Lung (tissue), 12 donors: ENCODE measurements around the gene FAM83F. TPM values are rescaled to one million over a fixed set of nuclear protein-coding genes. Genes with fewer than 3 reads are reported as not detected.

Experiments used
- ATAC-seq: fragments of 200-7000 bp; cut with Tn5 transposase; one replicate; pipeline ENCODE4 v1.9.1; 2020; ENCODE audit warnings: moderate number of reproducible peaks; ENCODE audit not compliant: insufficient read depth, low FRiP score
- DNase-seq, 3 donors: peaks; one replicate each; pipeline ENCODE4 v3.0.0-alpha.2; 2013 to 2017
- H3K27ac ChIP-seq, 2 donors: one replicate each; pipeline ENCODE4 v1.5.1; 2013; ENCODE audit warnings: mild to moderate bottlenecking in 2 of 2, moderate library complexity in 2 of 2, control low read depth in 1 of 2, inconsistent platforms in 1 of 2, low read depth in 1 of 2, low read length in 1 of 2
- H3K27me3 ChIP-seq, 3 donors: one replicate each; pipeline ENCODE4 v1.5.1; 2013; ENCODE audit warnings: low read length in 2 of 3; ENCODE audit not compliant: control insufficient read depth in 3 of 3, insufficient read depth in 3 of 3
- H3K36me3 ChIP-seq, 4 donors: one replicate each; pipeline ENCODE4 v1.5.1; 2013; ENCODE audit warnings: low read length in 4 of 4, mild to moderate bottlenecking in 1 of 4, moderate library complexity in 1 of 4; ENCODE audit not compliant: control insufficient read depth in 4 of 4, insufficient read depth in 4 of 4
- H3K4me1 ChIP-seq, 5 donors: one replicate each; pipeline ENCODE4 v1.5.1; 2013; ENCODE audit warnings: low read length in 5 of 5, mild to moderate bottlenecking in 2 of 5, moderate library complexity in 1 of 5; ENCODE audit not compliant: control insufficient read depth in 5 of 5, insufficient read depth in 5 of 5
- H3K4me3 ChIP-seq: one replicate; pipeline ENCODE4 v1.5.1; 2013; ENCODE audit warnings: mild to moderate bottlenecking, control low read depth, moderate library complexity
- H3K9ac ChIP-seq, 2 donors: one replicate each; pipeline ENCODE4 v1.5.1; 2013; ENCODE audit warnings: low read length in 2 of 2, control low read depth in 1 of 2; ENCODE audit not compliant: insufficient read depth in 1 of 2
- H3K9me3 ChIP-seq, 4 donors: one replicate each; pipeline ENCODE4 v1.5.1; 2013; ENCODE audit warnings: low read length in 3 of 4, mild to moderate bottlenecking in 1 of 4, moderate library complexity in 1 of 4; ENCODE audit not compliant: control insufficient read depth in 4 of 4, insufficient read depth in 3 of 4
- WGBS, 2 donors: extraction: QIAGEN DNeasy Blood & Tissue Kit; methylation state at CpG; one replicate each; pipeline ENCODE4 v1.1.7; 2013; 5-methylcytosine and 5-hydroxymethylcytosine counted together
- polyA plus RNA-seq, 2 donors: library from polyadenylated mRNA; stranded (reverse); fragments of 200-250 nt; gene quantifications; one replicate each; pipeline ENCODE4 v1.2.1, GENCODE V29; 2013
- total RNA-seq, 2 donors: library from RNA; depleted of rRNA in 1 of 2; stranded (reverse); fragments of >200 nt in 1 of 2; gene quantifications; one replicate each; pipeline ENCODE4 v1.2.1, GENCODE V29; 2014 to 2021
- TF ChIP-seq, protein P1 (sequence below): IDR thresholded peaks from 2 replicates; pipeline ENCODE4 v1.5.1; 2012; ENCODE audit warnings: mild to moderate bottlenecking; ENCODE audit errors: control extremely low read depth, extremely low read depth
- donor health status: control.
- donor health status: control.
- donor health status: Bipolar disorder and iron deficiency.
- donor health status: healthy.
- donor health status: DM: yes; HTN: yes; CAD: no.

Gene FAM83F
- total and polyA plus RNA-seq, 4 donors, result 0.53 to 3.0 (median 0.94) TPM

DNA sequence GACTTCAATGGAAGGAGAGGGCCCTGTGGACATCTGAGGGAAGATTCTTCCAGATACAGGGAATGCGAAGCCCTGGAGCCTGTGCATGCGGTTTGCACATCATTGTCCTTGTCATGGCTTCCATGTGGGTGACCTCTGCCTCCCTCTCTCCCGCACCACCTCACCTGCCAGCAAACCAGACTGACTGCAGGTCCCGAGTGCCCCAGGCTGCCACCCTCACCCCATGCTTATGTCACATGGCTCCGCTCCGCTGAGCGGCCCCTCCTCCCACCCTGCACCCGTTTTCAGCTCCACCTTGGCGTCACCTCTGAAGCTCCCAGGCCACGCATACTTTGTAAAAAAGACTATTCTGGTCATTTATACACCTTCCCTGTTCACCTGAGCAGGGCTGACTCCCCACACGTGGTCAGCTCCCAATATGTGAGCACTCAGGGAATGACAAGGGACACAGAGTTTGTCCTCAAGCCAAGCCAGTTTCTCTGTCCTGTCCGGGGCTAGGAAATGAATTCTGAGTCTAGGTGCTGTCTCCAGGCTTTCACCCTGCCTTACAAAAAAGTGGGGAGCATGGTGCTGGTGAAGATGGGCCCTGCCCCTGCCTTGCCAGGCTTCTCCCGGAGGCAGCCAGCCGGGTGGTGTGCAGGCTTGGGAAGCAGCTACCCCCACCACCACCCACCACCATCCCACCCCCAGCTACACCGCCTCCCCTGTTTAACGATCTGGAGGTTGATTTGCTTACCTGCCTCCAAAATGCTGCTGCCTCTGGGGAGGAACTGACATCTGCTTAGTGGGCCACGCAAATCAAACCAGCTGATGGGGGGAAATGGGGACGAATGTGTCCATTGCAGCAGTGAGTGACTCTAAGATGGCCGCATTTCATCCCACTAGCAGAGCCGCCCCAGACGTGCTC lies 32.7 kb downstream of the FAM83F start:
- H3K4me3 ChIP-seq, result no peak overlapping the region
- DNase-seq (no peak), ATAC-seq (no peak)
- 85 to 92% methylated on average over 21 of the region's 21 CpGs for WGBS, 2 donors
- TF ChIP-seq, protein P1, sequence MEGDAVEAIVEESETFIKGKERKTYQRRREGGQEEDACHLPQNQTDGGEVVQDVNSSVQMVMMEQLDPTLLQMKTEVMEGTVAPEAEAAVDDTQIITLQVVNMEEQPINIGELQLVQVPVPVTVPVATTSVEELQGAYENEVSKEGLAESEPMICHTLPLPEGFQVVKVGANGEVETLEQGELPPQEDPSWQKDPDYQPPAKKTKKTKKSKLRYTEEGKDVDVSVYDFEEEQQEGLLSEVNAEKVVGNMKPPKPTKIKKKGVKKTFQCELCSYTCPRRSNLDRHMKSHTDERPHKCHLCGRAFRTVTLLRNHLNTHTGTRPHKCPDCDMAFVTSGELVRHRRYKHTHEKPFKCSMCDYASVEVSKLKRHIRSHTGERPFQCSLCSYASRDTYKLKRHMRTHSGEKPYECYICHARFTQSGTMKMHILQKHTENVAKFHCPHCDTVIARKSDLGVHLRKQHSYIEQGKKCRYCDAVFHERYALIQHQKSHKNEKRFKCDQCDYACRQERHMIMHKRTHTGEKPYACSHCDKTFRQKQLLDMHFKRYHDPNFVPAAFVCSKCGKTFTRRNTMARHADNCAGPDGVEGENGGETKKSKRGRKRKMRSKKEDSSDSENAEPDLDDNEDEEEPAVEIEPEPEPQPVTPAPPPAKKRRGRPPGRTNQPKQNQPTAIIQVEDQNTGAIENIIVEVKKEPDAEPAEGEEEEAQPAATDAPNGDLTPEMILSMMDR, result no peak
- peaks cover 0 to 9% (median 0%) of the 10 kb centered on the region in 5 donors for H3K4me1 ChIP-seq
- no peaks in the 10 kb centered on the region for H3K27me3 ChIP-seq
- no peak overlapping the region for H3K9ac ChIP-seq
- no peaks in the 10 kb centered on the region for H3K9me3 ChIP-seq
- H3K27ac ChIP-seq, result no peak overlapping the region
- no peaks in the 10 kb centered on the region for H3K36me3 ChIP-seq

DNA sequence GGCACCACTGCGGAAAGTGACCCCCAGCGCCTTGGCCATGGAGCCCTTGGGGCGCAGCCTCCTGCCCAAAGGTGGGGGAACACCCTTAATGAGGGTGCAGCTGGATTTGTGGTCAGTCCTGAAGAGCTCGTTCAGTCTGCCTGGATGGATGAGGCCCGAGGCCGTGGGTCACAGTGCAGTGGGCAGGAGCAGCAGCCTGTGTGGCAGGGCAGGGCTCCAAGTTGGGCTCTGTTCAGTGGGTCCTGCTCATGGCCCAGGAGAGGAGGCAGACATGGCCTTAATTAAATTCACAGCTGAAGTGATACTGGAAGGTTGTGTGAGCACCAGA lies 33.3 kb downstream of the FAM83F start:
- Histone ChIP-seq H3K36me3 (no peaks in the 10 kb centered on the region), H3K27me3 (no peaks in the 10 kb centered on the region), H3K9ac (no peak overlapping the region), H3K9me3 (no peaks in the 10 kb centered on the region), H3K27ac (no peak overlapping the region), H3K4me3 (no peak overlapping the region), H3K4me1 (peaks cover 0 to 9% (median 0%) of the 10 kb centered on the region in 5 donors)
- no peak for DNase-seq
- WGBS, 2 donors, result 86 to 92% methylated on average over 6 of the region's 6 CpGs
- TF ChIP-seq, protein P1, result no peak
- no peak for ATAC-seq

DNA sequence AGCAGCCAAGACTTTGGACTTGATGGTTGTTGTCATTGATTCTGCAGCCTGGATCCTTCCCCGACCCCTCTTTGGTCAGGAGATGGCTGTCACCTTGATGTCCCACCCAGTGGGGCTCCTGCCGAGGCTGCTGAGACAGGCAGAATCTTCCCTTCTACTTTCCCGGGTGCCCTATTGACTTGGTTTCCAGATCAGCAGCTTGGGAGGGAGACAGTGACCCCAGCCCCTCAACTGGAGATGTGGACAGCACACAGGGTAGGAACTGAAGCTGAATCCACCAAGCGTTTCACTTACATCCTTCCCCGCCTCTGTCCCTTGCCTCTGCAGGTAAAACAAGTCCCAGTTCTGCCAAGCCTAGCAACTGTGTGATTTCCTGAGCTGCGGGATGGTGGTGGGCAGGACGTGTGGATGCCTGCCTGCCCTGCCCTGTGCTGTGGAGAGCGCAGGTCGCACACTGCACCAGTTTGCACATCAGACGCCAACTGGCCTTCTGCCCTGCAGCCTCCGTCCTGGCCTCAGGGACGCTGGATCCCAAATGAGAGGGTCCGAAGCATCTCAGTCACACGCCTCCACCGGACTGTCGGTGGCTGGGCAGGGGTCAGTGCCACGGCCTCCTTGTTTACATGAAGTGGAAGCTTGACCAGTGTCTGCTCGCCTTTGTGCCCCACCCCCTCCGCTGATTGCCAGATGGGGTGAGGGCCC lies 34.6 kb downstream of the FAM83F start:
- no peaks in the 10 kb centered on the region for H3K36me3 ChIP-seq
- no peak overlapping the region for H3K27ac ChIP-seq
- H3K27me3 ChIP-seq, result no peaks in the 10 kb centered on the region
- no peak for ATAC-seq
- WGBS, 2 donors, result 85 to 92% methylated on average over 19 of the region's 19 CpGs
- H3K9me3 ChIP-seq, result no peaks in the 10 kb centered on the region
- TF ChIP-seq, protein P1, result no peak
- H3K9ac ChIP-seq, result no peak overlapping the region
- peaks cover 0 to 9% (median 0%) of the 10 kb centered on the region in 5 donors for H3K4me1 ChIP-seq
- no peak overlapping the region for H3K4me3 ChIP-seq
- no peak for DNase-seq
